Measurements from ENCODE around the gene SDHAF1. TPM values are rescaled to one million over a fixed set of nuclear protein-coding genes. Genes with fewer than 3 reads are reported as not detected.

SDHAF1 gene
- total RNA-seq, 1 experiment from 2014 or later, result 16.0 TPM

DNA sequence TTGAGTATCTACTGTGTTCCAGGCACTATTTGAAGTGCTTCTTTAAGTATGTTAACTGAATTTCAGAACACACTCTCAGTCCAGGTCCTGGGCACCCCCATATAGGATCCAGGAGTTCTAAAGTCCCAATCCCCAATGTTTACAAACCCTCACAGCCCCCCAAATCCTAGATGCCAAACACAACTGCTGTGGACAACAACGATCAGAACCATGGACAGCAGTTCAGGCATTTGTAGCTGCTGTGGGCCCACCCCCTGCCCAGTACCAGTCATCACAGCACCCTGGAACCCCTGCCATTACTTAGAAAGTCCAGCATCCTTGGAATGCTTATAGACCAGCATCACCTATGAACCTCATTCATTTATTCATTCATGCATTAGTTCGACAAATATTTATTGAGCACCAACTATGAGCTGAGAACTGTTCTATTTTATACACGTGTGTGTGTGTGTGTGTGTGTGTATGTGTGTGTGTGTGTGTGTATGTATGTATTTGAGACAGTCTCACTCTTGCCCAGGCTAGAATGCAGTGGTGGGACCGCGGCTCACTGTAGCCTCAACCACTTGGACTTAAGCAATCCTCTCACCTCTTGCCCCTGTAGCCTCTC, 19.3 kb upstream of the SDHAF1 start:
- WGBS (ENCODE audit: extremely low coverage, insufficient read length, low lambda C conversion rate), result no CpG with 5 or more reads among the region's 5 CpGs
- Histone ChIP-seq H3T11ph (ENCODE audit: low read length) (no peak overlapping the region), H2BK5ac (ENCODE audit: insufficient read length, low read length) (no peak overlapping the region), H3K79me1 (ENCODE audit: insufficient read depth, low read depth, low read length, poor library complexity, severe bottlenecking) (no peaks in the 10 kb centered on the region), H3K23me2 (ENCODE audit: insufficient read length, low read depth, low read length, poor library complexity, severe bottlenecking) (no peaks in the 10 kb centered on the region), H3K4me2 (ENCODE audit: insufficient read depth, insufficient read length, low read length) (no peak overlapping the region), H4K91ac (ENCODE audit: insufficient read length, low read depth, low read length) (no peak overlapping the region), H4K8ac (replicated peaks; ENCODE audit: insufficient read length, low read depth, low read length) (no peak overlapping the region), H3K79me2 (ENCODE audit: insufficient read depth, low read length) (no peaks in the 10 kb centered on the region), H2AK5ac (ENCODE audit: insufficient read length, low read length) (no peak overlapping the region), H2BK20ac (ENCODE audit: low read depth, low read length, poor library complexity, severe bottlenecking) (no peak overlapping the region), H3K4ac (ENCODE audit: low read depth, low read length) (no peak overlapping the region), H2BK120ac (ENCODE audit: low read depth, low read length, poor library complexity, severe bottlenecking) (no peak overlapping the region), H2BK15ac (ENCODE audit: low read depth, low read length) (no peak overlapping the region), H3K9me3 (ENCODE audit: control insufficient read depth, low read depth, low read length) (no peaks in the 10 kb centered on the region), H4K5ac (ENCODE audit: insufficient read length, low read depth, low read length) (no peak overlapping the region), H3K14ac (ENCODE audit: insufficient read depth, low read length) (no peak overlapping the region), H3K27ac (ENCODE audit: insufficient read length, low read depth, low read length) (no peak overlapping the region), H3K4me1 (ENCODE audit: insufficient read depth, low read length) (no peaks in the 10 kb centered on the region), H3K23ac (ENCODE audit: insufficient read length, low read depth, low read length) (no peak overlapping the region), H3K27me3 (ENCODE audit: insufficient read depth, low read length) (no peaks in the 10 kb centered on the region), H3K18ac (ENCODE audit: insufficient read length, low read depth, low read length) (no peak overlapping the region), H4K20me1 (ENCODE audit: control insufficient read depth, insufficient read depth, insufficient read length) (no peaks in the 10 kb centered on the region), H3K9ac (ENCODE audit: extremely low read depth, insufficient read length, low read length) (no peak overlapping the region), H3K56ac (ENCODE audit: insufficient read length, low read depth, low read length) (no peak overlapping the region), H2BK12ac (ENCODE audit: insufficient read length, low read depth, low read length) (no peak overlapping the region), H2AFZ (ENCODE audit: low read length) (no peak overlapping the region)
- H3K27me3 Mint-ChIP-seq (ENCODE audit: low read depth), result peaks cover 30% of the 10 kb centered on the region
- TF ChIP-seq, protein P1, sequence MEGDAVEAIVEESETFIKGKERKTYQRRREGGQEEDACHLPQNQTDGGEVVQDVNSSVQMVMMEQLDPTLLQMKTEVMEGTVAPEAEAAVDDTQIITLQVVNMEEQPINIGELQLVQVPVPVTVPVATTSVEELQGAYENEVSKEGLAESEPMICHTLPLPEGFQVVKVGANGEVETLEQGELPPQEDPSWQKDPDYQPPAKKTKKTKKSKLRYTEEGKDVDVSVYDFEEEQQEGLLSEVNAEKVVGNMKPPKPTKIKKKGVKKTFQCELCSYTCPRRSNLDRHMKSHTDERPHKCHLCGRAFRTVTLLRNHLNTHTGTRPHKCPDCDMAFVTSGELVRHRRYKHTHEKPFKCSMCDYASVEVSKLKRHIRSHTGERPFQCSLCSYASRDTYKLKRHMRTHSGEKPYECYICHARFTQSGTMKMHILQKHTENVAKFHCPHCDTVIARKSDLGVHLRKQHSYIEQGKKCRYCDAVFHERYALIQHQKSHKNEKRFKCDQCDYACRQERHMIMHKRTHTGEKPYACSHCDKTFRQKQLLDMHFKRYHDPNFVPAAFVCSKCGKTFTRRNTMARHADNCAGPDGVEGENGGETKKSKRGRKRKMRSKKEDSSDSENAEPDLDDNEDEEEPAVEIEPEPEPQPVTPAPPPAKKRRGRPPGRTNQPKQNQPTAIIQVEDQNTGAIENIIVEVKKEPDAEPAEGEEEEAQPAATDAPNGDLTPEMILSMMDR (conservative IDR thresholded peaks at IDR 0.05), result no peak
- H3K27ac Mint-ChIP-seq, result no peak overlapping the region
- H3K4me1 Mint-ChIP-seq, result peaks cover 15 to 19% of the 10 kb centered on the region in 2 experiments
- no peak for DNase-seq
- H3K4me3 Mint-ChIP-seq, result 0 out of 5 replicates have a peak overlapping the region, but pooled peaks of 1 of the 2 experiments have one; percentile 21
- no peaks in the 10 kb centered on the region; a peak in 2 of 5 replicates for H3K9me3 Mint-ChIP-seq
- no peaks in the 10 kb centered on the region for H3K36me3 Mint-ChIP-seq (ENCODE audit: insufficient read depth in 1 of 3, low read depth in 3 of 3)

All from H9 (cell line).